Progenitor cell of endocrine pancreas (in vitro differentiated cells): ENCODE data around the gene KCTD14. TPM values are rescaled to one million over a fixed set of nuclear protein-coding genes. Genes with fewer than 3 reads are reported as not detected.
A peak's percentile ranks its signal among the peaks of the same experiment; 100 is the strongest.

Experiments used
- DNase-seq: peaks from one replicate; pipeline ENCODE4 v3.0.0; 2021; ENCODE audit warnings: low spot score; ENCODE audit not compliant: unreplicated experiment
- H3K27ac Mint-ChIP-seq: 2 replicates; pipeline ENCODE4 v1.8.0; 2021; ENCODE audit warnings: mild to moderate bottlenecking, moderate library complexity, mixed read lengths
- H3K27me3 Mint-ChIP-seq: 2 replicates; pipeline ENCODE4 v1.8.0; 2021; ENCODE audit warnings: mixed read lengths
- H3K36me3 Mint-ChIP-seq: 2 replicates; pipeline ENCODE4 v1.8.0; 2022; ENCODE audit warnings: mixed read lengths; ENCODE audit not compliant: insufficient read depth
- H3K4me1 Mint-ChIP-seq: 2 replicates; pipeline ENCODE4 v1.8.0; 2021; ENCODE audit warnings: low read depth, mixed read lengths
- H3K4me3 Mint-ChIP-seq: 2 replicates; pipeline ENCODE4 v1.8.0; 2021; ENCODE audit warnings: low read depth, mild to moderate bottlenecking, moderate library complexity, mixed read lengths
- H3K9me3 Mint-ChIP-seq: 2 replicates; pipeline ENCODE4 v1.8.0; 2021; ENCODE audit warnings: low read depth, mixed read lengths
- long read RNA-seq: library from polyadenylated mRNA; unstranded; transcript quantifications from one replicate; pipeline ENCODE4 v2.0.0, GENCODE V29; 2020
- total RNA-seq: library from RNA; stranded (reverse); gene quantifications from 2 replicates; pipeline ENCODE4 v1.2.1, GENCODE V29; 2021
- TF ChIP-seq, protein P1 (sequence below): fragments of 200-600 bp; sonication (generic); IDR thresholded peaks from one replicate; pipeline ENCODE4 v1.5.0; 2021; ENCODE audit warnings: antibody characterized with exemption, mild to moderate bottlenecking; ENCODE audit not compliant: unreplicated experiment

KCTD14 gene, protein sequence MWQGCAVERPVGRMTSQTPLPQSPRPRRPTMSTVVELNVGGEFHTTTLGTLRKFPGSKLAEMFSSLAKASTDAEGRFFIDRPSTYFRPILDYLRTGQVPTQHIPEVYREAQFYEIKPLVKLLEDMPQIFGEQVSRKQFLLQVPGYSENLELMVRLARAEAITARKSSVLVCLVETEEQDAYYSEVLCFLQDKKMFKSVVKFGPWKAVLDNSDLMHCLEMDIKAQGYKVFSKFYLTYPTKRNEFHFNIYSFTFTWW
- total RNA-seq, result 5.4 and 8.9 TPM in 2 replicates
- long read RNA-seq, transcript KCTD14-201 (2 exons, 1,691 nt), result major isoform, 50 of 52 reads
- long read RNA-seq, partial matches to known transcripts, result 0 of 52 reads
- long read RNA-seq, other reads (novel, unspliced or antisense), result 2 of 52 reads

- TF ChIP-seq, protein P1, sequence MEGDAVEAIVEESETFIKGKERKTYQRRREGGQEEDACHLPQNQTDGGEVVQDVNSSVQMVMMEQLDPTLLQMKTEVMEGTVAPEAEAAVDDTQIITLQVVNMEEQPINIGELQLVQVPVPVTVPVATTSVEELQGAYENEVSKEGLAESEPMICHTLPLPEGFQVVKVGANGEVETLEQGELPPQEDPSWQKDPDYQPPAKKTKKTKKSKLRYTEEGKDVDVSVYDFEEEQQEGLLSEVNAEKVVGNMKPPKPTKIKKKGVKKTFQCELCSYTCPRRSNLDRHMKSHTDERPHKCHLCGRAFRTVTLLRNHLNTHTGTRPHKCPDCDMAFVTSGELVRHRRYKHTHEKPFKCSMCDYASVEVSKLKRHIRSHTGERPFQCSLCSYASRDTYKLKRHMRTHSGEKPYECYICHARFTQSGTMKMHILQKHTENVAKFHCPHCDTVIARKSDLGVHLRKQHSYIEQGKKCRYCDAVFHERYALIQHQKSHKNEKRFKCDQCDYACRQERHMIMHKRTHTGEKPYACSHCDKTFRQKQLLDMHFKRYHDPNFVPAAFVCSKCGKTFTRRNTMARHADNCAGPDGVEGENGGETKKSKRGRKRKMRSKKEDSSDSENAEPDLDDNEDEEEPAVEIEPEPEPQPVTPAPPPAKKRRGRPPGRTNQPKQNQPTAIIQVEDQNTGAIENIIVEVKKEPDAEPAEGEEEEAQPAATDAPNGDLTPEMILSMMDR, result no peak
- DNase-seq, result peak; percentile 11
- Mint-ChIP-seq H3K4me3 (peak within 1 kb of the TSS; percentile 87), H3K27me3 (no peaks in the 10 kb centered on the region), H3K36me3 (no peaks in the 10 kb centered on the region), H3K9me3 (no peaks in the 10 kb centered on the region), H3K4me1 (peaks cover 33% of the 10 kb centered on the region), H3K27ac (peak within 1 kb of the TSS; percentile 95)
These were observed at the start of gene KCTD14 for GRCh38 chr11:78022397-78023396. Gene KCTD14 (minus strand): TSS chr11:78023276. CDS start chr11:78023249, 27 bp downstream.

- H3K27ac Mint-ChIP-seq, result no peak overlapping the region
- H3K27me3 Mint-ChIP-seq, result no peaks in the 10 kb centered on the region
- TF ChIP-seq, protein P1, result no peak
- no peak overlapping the region for H3K4me3 Mint-ChIP-seq
- H3K36me3 Mint-ChIP-seq, result peaks cover 24% of the 10 kb centered on the region
- no peaks in the 10 kb centered on the region for H3K9me3 Mint-ChIP-seq
- H3K4me1 Mint-ChIP-seq, result peaks cover 11% of the 10 kb centered on the region
- DNase-seq, result no peak
These were observed 49.4 kb upstream of the KCTD14 start for GRCh38 chr11:78072455-78072854.

DNA sequence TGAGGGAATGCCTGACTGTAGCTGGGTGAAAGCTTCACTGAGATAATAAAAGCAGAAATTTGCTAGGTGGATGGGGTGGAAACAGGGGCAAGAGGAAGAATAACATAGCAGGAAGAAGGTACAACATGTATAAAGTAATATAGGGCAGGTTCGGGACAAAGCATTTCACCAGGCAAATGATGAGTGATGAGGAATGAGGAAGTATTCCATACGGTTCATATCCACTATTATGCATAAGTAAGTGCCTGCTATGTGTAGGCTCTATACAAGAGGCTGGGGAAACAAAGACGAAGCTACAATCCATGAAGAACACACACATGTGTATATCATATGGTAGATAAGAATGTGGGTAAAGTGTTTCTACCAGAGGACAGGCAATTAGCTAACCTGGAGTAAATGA, 48.6 kb upstream of the KCTD14 start:
- DNase-seq, result no peak
- H3K4me3 Mint-ChIP-seq, result no peak overlapping the region
- H3K27me3 Mint-ChIP-seq, result no peaks in the 10 kb centered on the region
- TF ChIP-seq, protein P1, result no peak
- no peaks in the 10 kb centered on the region for H3K9me3 Mint-ChIP-seq
- peaks cover 10% of the 10 kb centered on the region for H3K4me1 Mint-ChIP-seq
- H3K36me3 Mint-ChIP-seq, result peaks cover 27% of the 10 kb centered on the region
- H3K27ac Mint-ChIP-seq, result no peak overlapping the region

DNA sequence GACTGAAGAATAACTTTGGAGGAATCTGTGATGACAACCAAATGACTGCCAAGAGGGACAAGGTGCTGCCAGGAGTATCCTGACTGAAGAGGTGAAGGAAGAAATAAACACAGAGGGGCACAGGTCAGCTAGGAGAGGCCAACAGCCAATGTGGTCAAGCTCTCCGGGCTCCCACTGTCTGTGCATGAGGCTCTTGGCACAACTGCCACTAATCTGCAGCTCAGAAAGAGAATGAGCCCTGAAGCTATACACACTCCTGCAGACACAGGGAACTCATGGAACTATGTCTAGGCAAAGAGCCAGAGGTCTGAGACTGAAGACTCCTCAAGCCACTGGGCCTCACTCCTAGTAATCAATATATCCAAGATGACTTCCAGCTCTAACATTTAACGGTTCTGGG, 47.5 kb upstream of the KCTD14 start:
- no peaks in the 10 kb centered on the region for H3K27me3 Mint-ChIP-seq
- no peak for DNase-seq
- peaks cover 27% of the 10 kb centered on the region for H3K36me3 Mint-ChIP-seq
- TF ChIP-seq, protein P1, result no peak
- no peaks in the 10 kb centered on the region for H3K9me3 Mint-ChIP-seq
- no peak overlapping the region for H3K27ac Mint-ChIP-seq
- H3K4me3 Mint-ChIP-seq, result no peak overlapping the region
- peaks cover 6% of the 10 kb centered on the region for H3K4me1 Mint-ChIP-seq

- peaks cover under 1% of the 10 kb centered on the region for H3K4me1 Mint-ChIP-seq
- H3K27ac Mint-ChIP-seq, result no peak overlapping the region
- DNase-seq, result no peak
- TF ChIP-seq, protein P1, result no peak
- no peaks in the 10 kb centered on the region for H3K27me3 Mint-ChIP-seq
- peaks cover 24% of the 10 kb centered on the region for H3K36me3 Mint-ChIP-seq
- H3K9me3 Mint-ChIP-seq, result no peaks in the 10 kb centered on the region
- H3K4me3 Mint-ChIP-seq, result no peak overlapping the region
These were observed 46.4 kb upstream of the KCTD14 start for GRCh38 chr11:78069465-78069864.
